ENCODE data around the gene AMER3. TPM values are rescaled to one million over a fixed set of nuclear protein-coding genes. Genes with fewer than 3 reads are reported as not detected.

Gene AMER3
- total RNA-seq, 2 experiments from 2014 or later: not detected

GRCh38 chr2:130797493-130798435 is 42.4 kb downstream of the AMER3 start:
- DNase-seq (peak; percentile 94), ATAC-seq (peak; percentile 96)
- Mint-ChIP-seq H3K9me3 (no peaks in the 10 kb centered on the region), H3K4me1 (ENCODE audit: low read depth) (peaks cover 3% of the 10 kb centered on the region), H3K27ac (peak overlapping the region; percentile 42), H3K27me3 (peaks cover 3% of the 10 kb centered on the region), H3K36me3 (ENCODE audit: low read depth) (no peaks in the 10 kb centered on the region), H3K4me3 (peak overlapping the region; percentile 63)
- POLR2A ChIA-PET: interaction anchor here (0.7 to 1.2 kb wide), 5 partner anchors 27 to 331 kb away, joined by 3 to 6 read pairs (median 4); no protein-coding TSS in a partner anchor
- intact Hi-C loops (cut with micrococcal nuclease): loop anchor here (1.0 to 2.0 kb wide), 2 partner anchors 76 to 123 kb away; no protein-coding TSS in a partner anchor
- CTCF ChIA-PET: interaction anchor here (0.6 to 9.4 kb wide), 45 partner anchors 10 to 287 kb away, joined by 3 to 241 read pairs (median 4); partner anchors contain the start of genes ARHGEF4 and GPR148
- TF ChIP-seq, protein P1, sequence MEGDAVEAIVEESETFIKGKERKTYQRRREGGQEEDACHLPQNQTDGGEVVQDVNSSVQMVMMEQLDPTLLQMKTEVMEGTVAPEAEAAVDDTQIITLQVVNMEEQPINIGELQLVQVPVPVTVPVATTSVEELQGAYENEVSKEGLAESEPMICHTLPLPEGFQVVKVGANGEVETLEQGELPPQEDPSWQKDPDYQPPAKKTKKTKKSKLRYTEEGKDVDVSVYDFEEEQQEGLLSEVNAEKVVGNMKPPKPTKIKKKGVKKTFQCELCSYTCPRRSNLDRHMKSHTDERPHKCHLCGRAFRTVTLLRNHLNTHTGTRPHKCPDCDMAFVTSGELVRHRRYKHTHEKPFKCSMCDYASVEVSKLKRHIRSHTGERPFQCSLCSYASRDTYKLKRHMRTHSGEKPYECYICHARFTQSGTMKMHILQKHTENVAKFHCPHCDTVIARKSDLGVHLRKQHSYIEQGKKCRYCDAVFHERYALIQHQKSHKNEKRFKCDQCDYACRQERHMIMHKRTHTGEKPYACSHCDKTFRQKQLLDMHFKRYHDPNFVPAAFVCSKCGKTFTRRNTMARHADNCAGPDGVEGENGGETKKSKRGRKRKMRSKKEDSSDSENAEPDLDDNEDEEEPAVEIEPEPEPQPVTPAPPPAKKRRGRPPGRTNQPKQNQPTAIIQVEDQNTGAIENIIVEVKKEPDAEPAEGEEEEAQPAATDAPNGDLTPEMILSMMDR (IDR thresholded peaks at IDR 0.05): peak; percentile 78

DNA sequence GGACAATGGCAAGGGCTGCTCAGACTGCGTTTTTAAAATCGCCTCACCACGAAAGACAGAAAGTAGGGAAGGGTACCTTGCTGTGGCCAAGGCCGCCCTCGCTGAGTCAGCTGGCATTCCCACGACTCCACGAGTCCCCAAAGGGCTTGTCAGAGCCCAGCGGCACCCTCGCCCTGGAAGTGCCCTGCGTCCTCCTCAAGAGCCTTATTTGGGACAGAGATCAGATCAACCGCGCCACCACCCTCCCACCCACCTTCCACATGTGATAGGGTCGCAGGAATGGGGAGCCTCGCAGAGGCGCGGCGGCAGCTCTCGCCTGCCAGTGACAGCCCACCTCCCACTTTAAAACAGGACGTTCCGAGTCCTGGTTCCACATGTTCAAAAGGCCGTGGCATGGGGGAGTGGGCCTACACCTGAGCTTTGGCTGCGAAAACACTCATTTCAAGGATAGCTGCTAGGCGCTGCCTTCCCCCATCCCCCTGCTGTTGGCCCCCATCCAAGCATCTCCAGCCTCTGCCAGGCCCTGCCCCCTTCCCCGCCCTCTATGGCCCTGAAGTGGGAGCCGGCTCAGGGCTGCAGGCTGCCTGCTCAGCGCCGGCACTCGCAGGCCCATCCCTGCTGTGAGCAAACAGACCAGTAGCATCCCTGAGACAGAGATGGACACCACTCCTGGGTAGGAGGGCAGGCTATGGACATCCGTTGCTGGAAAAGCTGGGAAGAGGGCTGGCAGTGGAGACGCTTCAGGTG is 43.3 kb downstream of the AMER3 start:
- peak; percentile 17 for DNase-seq
- intact Hi-C loops (cut with micrococcal nuclease): loop anchor here (2.0 kb wide), 1 partner anchor 122 kb away; no protein-coding TSS in a partner anchor
- ChIA-PET POLR2A (no interaction called here), CTCF (interaction anchor here (0.6 to 9.4 kb wide), 17 partner anchors 9 to 243 kb away, joined by 3 to 241 read pairs (median 7); partner anchors contain the start of gene ARHGEF4)
- peaks cover 3% of the 10 kb centered on the region for H3K4me1 Mint-ChIP-seq (ENCODE audit: low read depth)
- no peak for ATAC-seq
- H3K4me3 Mint-ChIP-seq: peak overlapping the region; percentile 63
- H3K36me3 Mint-ChIP-seq (ENCODE audit: low read depth): no peaks in the 10 kb centered on the region
- H3K27me3 Mint-ChIP-seq: no peaks in the 10 kb centered on the region
- H3K27ac Mint-ChIP-seq: peak overlapping the region; percentile 34
- H3K9me3 Mint-ChIP-seq: no peaks in the 10 kb centered on the region
- TF ChIP-seq, protein P1 (IDR thresholded peaks at IDR 0.05): no peak

DNA sequence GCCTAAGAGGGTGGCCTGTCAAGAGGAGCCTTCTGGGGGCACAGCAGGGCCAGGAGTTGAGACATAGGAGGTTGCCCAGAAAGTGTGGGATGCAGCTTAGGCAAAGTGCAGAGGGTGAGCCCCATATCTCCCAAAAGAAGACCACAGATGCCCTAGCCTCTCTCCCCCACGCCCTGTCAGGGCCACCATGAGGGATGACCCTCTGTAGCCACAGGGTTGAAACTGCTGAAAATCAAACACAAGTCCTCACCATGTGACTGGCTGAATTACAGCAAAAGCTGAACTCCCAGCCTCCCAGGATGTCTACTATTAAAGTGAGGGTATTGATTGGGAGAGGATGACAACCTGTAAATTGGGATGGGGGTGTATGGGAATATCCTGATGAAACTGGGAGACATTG is 44.0 kb downstream of the AMER3 start:
- H3K9me3 Mint-ChIP-seq: no peaks in the 10 kb centered on the region
- ChIA-PET POLR2A (no interaction called here), CTCF (interaction anchor here (0.6 to 9.4 kb wide), 7 partner anchors 8 to 243 kb away, joined by 3 to 241 read pairs (median 5); no protein-coding TSS in a partner anchor)
- TF ChIP-seq, protein P1 (IDR thresholded peaks at IDR 0.05): no peak
- no peak overlapping the region for H3K4me3 Mint-ChIP-seq
- DNase-seq (no peak), ATAC-seq (no peak)
- intact Hi-C loops (cut with micrococcal nuclease): loop anchor here (2.0 kb wide), 1 partner anchor 122 kb away; no protein-coding TSS in a partner anchor
- peaks cover 3% of the 10 kb centered on the region for H3K4me1 Mint-ChIP-seq (ENCODE audit: low read depth)
- H3K27me3 Mint-ChIP-seq: no peaks in the 10 kb centered on the region
- no peaks in the 10 kb centered on the region for H3K36me3 Mint-ChIP-seq (ENCODE audit: low read depth)
- H3K27ac Mint-ChIP-seq: no peak overlapping the region

GRCh38 chr2:130805613-130806012 is 50.3 kb downstream of the AMER3 start:
- Mint-ChIP-seq H3K9me3 (no peaks in the 10 kb centered on the region), H3K27me3 (peaks cover 11% of the 10 kb centered on the region), H3K4me1 (ENCODE audit: low read depth) (peaks cover 6% of the 10 kb centered on the region), H3K36me3 (ENCODE audit: low read depth) (no peaks in the 10 kb centered on the region), H3K4me3 (no peak overlapping the region), H3K27ac (no peak overlapping the region)
- DNase-seq (no peak), ATAC-seq (no peak)
- TF ChIP-seq, protein P1 (IDR thresholded peaks at IDR 0.05): no peak
- ChIA-PET POLR2A (no interaction called here), CTCF (no interaction called here)
- intact Hi-C loops (cut with micrococcal nuclease): no loop called here

Data from activated CD8-positive, alpha-beta T cell treated with anti-CD3 and anti-CD28 coated beads for 36 hours (primary cell).